GM23338 (cell line): ENCODE data around the gene NACAD.
"Not testable (repeated sequence)": the region's sequence is repeated elsewhere in the genome, so short reads cannot be mapped to it uniquely, and the experiment has no call there.

Experiments
- CREB1 ChIP-seq: fragments of 250-450 bp; sonication (Bioruptor Pico); IDR thresholded peaks from 2 replicates; pipeline ENCODE4 v1.5.0; 2020; ENCODE audit warnings: low read depth, mild to moderate bottlenecking, moderate library complexity
- EZH2 ChIP-seq: fragments of 200-600 bp; sonication (generic); IDR thresholded peaks from one replicate; pipeline ENCODE4 v1.8.0; 2017; ENCODE audit warnings: antibody characterized with exemption, mild to moderate bottlenecking, low read depth; ENCODE audit not compliant: unreplicated experiment
- EZH2phosphoT487 ChIP-seq: fragments of 200-600 bp; sonication (generic); IDR thresholded peaks from one replicate; pipeline ENCODE4 v1.8.1; 2018; ENCODE audit warnings: antibody characterized with exemption; ENCODE audit not compliant: unreplicated experiment
- JUNB ChIP-seq: IDR thresholded peaks from one replicate; pipeline ENCODE4 v1.6.1; 2016; ENCODE audit warnings: antibody characterized with exemption; ENCODE audit not compliant: unreplicated experiment
- NANOG ChIP-seq: IDR thresholded peaks from 2 replicates; pipeline ENCODE4 v1.6.1; 2016; ENCODE audit warnings: antibody characterized with exemption, borderline replicate concordance
- POLR2AphosphoS5 ChIP-seq: IDR thresholded peaks from 2 replicates; pipeline ENCODE4 v1.6.1; 2016; ENCODE audit warnings: antibody characterized with exemption, low read depth
- STAT1 ChIP-seq: IDR thresholded peaks from one replicate; pipeline ENCODE4 v1.6.1; 2016; ENCODE audit warnings: antibody characterized with exemption; ENCODE audit not compliant: unreplicated experiment
- ZNF114 ChIP-seq: fragments of 250-450 bp; sonication (Bioruptor Pico); IDR thresholded peaks from 2 replicates; pipeline ENCODE4 v1.5.0; 2020; ENCODE audit warnings: mild to moderate bottlenecking, moderate library complexity
- ZNF331 ChIP-seq: fragments of 250-450 bp; sonication (Bioruptor Pico); IDR thresholded peaks from 2 replicates; pipeline ENCODE4 v1.5.0; 2020; ENCODE audit warnings: low read depth, mild to moderate bottlenecking, moderate library complexity
- TF ChIP-seq, protein P1 (sequence below): IDR thresholded peaks from one replicate; pipeline ENCODE4 v1.6.1; 2018; ENCODE audit warnings: antibody characterized with exemption; ENCODE audit not compliant: unreplicated experiment
- TF ChIP-seq, protein P2 (sequence below), 2 experiments: fragments of 200-600 bp in 1 of 2; sonication (generic) in 1 of 2; conservative IDR thresholded peaks; 2 replicates each; pipeline versions ENCODE4 v1.5.1 to v1.6.1; 2016 to 2017; ENCODE audit warnings: antibody characterized with exemption in 2 of 2, low read depth in 2 of 2, mild to moderate bottlenecking in 2 of 2, moderate library complexity in 1 of 2
- TF ChIP-seq, protein P3 (sequence below): IDR thresholded peaks from 2 replicates; pipeline ENCODE4 v1.6.1; 2016; ENCODE audit warnings: antibody characterized with exemption
- TF ChIP-seq, protein P4 (sequence below): fragments of 250-450 bp; sonication (Bioruptor Pico); IDR thresholded peaks from 2 replicates; pipeline ENCODE4 v1.5.0; 2020; ENCODE audit warnings: mild to moderate bottlenecking, moderate library complexity

DNA sequence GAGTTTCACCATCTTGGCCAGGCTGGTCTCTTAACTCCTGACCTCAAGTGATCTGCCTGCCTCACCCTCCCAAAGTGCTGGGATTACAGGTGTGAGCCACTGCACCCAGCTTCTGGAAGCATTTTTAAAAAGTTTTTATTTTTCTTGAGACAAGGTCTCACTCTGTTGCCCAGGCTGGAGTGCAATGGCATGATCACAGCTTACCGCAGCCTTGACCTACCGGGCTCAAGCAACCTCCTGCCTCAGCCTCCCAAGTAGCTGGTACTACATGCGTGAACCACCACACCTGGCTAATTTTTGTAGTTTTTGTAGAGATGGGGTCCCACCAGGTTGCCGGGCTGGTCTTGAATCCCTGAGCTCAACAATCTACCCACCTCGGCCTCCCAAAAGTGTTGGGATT is 54.1 kb downstream of the NACAD start:
- TF ChIP-seq, protein P1, sequence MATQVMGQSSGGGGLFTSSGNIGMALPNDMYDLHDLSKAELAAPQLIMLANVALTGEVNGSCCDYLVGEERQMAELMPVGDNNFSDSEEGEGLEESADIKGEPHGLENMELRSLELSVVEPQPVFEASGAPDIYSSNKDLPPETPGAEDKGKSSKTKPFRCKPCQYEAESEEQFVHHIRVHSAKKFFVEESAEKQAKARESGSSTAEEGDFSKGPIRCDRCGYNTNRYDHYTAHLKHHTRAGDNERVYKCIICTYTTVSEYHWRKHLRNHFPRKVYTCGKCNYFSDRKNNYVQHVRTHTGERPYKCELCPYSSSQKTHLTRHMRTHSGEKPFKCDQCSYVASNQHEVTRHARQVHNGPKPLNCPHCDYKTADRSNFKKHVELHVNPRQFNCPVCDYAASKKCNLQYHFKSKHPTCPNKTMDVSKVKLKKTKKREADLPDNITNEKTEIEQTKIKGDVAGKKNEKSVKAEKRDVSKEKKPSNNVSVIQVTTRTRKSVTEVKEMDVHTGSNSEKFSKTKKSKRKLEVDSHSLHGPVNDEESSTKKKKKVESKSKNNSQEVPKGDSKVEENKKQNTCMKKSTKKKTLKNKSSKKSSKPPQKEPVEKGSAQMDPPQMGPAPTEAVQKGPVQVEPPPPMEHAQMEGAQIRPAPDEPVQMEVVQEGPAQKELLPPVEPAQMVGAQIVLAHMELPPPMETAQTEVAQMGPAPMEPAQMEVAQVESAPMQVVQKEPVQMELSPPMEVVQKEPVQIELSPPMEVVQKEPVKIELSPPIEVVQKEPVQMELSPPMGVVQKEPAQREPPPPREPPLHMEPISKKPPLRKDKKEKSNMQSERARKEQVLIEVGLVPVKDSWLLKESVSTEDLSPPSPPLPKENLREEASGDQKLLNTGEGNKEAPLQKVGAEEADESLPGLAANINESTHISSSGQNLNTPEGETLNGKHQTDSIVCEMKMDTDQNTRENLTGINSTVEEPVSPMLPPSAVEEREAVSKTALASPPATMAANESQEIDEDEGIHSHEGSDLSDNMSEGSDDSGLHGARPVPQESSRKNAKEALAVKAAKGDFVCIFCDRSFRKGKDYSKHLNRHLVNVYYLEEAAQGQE, result not testable (repeated sequence)
- TF ChIP-seq, protein P2, sequence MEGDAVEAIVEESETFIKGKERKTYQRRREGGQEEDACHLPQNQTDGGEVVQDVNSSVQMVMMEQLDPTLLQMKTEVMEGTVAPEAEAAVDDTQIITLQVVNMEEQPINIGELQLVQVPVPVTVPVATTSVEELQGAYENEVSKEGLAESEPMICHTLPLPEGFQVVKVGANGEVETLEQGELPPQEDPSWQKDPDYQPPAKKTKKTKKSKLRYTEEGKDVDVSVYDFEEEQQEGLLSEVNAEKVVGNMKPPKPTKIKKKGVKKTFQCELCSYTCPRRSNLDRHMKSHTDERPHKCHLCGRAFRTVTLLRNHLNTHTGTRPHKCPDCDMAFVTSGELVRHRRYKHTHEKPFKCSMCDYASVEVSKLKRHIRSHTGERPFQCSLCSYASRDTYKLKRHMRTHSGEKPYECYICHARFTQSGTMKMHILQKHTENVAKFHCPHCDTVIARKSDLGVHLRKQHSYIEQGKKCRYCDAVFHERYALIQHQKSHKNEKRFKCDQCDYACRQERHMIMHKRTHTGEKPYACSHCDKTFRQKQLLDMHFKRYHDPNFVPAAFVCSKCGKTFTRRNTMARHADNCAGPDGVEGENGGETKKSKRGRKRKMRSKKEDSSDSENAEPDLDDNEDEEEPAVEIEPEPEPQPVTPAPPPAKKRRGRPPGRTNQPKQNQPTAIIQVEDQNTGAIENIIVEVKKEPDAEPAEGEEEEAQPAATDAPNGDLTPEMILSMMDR (conservative IDR thresholded peaks at IDR 0.05; ENCODE audit: low read depth in 2 of 2), result not testable (repeated sequence)
- TF ChIP-seq, protein P3, sequence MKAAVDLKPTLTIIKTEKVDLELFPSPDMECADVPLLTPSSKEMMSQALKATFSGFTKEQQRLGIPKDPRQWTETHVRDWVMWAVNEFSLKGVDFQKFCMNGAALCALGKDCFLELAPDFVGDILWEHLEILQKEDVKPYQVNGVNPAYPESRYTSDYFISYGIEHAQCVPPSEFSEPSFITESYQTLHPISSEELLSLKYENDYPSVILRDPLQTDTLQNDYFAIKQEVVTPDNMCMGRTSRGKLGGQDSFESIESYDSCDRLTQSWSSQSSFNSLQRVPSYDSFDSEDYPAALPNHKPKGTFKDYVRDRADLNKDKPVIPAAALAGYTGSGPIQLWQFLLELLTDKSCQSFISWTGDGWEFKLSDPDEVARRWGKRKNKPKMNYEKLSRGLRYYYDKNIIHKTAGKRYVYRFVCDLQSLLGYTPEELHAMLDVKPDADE, result not testable (repeated sequence)
- TF ChIP-seq EZH2; JUNB; CREB1 (CRISPR knock-in tag); STAT1; POLR2AphosphoS5; ZNF114 (CRISPR knock-in tag); EZH2phosphoT487; NANOG; ZNF331 (CRISPR knock-in tag): not testable (repeated sequence)
- TF ChIP-seq, protein P4, sequence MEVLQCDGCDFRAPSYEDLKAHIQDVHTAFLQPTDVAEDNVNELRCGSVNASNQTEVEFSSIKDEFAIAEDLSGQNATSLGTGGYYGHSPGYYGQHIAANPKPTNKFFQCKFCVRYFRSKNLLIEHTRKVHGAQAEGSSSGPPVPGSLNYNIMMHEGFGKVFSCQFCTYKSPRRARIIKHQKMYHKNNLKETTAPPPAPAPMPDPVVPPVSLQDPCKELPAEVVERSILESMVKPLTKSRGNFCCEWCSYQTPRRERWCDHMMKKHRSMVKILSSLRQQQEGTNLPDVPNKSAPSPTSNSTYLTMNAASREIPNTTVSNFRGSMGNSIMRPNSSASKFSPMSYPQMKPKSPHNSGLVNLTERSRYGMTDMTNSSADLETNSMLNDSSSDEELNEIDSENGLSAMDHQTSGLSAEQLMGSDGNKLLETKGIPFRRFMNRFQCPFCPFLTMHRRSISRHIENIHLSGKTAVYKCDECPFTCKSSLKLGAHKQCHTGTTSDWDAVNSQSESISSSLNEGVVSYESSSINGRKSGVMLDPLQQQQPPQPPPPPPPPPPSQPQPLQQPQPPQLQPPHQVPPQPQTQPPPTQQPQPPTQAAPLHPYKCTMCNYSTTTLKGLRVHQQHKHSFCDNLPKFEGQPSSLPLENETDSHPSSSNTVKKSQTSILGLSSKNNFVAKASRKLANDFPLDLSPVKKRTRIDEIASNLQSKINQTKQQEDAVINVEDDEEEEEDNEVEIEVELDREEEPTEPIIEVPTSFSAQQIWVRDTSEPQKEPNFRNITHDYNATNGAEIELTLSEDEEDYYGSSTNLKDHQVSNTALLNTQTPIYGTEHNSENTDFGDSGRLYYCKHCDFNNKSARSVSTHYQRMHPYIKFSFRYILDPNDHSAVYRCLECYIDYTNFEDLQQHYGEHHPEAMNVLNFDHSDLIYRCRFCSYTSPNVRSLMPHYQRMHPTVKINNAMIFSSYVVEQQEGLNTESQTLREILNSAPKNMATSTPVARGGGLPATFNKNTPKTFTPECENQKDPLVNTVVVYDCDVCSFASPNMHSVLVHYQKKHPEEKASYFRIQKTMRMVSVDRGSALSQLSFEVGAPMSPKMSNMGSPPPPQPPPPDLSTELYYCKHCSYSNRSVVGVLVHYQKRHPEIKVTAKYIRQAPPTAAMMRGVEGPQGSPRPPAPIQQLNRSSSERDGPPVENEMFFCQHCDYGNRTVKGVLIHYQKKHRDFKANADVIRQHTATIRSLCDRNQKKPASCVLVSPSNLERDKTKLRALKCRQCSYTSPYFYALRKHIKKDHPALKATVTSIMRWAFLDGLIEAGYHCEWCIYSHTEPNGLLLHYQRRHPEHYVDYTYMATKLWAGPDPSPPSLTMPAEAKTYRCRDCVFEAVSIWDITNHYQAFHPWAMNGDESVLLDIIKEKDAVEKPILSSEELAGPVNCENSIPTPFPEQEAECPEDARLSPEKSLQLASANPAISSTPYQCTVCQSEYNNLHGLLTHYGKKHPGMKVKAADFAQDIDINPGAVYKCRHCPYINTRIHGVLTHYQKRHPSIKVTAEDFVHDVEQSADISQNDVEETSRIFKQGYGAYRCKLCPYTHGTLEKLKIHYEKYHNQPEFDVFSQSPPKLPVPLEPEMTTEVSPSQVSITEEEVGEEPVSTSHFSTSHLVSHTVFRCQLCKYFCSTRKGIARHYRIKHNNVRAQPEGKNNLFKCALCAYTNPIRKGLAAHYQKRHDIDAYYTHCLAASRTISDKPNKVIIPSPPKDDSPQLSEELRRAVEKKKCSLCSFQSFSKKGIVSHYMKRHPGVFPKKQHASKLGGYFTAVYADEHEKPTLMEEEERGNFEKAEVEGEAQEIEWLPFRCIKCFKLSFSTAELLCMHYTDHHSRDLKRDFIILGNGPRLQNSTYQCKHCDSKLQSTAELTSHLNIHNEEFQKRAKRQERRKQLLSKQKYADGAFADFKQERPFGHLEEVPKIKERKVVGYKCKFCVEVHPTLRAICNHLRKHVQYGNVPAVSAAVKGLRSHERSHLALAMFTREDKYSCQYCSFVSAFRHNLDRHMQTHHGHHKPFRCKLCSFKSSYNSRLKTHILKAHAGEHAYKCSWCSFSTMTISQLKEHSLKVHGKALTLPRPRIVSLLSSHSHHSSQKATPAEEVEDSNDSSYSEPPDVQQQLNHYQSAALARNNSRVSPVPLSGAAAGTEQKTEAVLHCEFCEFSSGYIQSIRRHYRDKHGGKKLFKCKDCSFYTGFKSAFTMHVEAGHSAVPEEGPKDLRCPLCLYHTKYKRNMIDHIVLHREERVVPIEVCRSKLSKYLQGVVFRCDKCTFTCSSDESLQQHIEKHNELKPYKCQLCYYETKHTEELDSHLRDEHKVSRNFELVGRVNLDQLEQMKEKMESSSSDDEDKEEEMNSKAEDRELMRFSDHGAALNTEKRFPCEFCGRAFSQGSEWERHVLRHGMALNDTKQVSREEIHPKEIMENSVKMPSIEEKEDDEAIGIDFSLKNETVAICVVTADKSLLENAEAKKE, result not testable (repeated sequence)
